Naive thymus-derived CD4-positive, alpha-beta T cell (primary cell): ENCODE data around the gene PTBP2. TPM values are rescaled to one million over a fixed set of nuclear protein-coding genes. Genes with fewer than 3 reads are reported as not detected.
A peak's percentile ranks its signal among the peaks of the same experiment; 100 is the strongest.

ENCODE experiments used
- ATAC-seq: fragments of 150-1000 bp; cut with Tn5 transposase; 2 replicates; pipeline ENCODE4 v1.10.0; 2021; ENCODE audit warnings: mild to moderate bottlenecking, moderate library complexity
- CTCF ChIA-PET: fragments of 350-600 bp; sonication (Branson Sonifier 250); formaldehyde crosslinking; loops from one replicate; lab custom pipeline; 2021; ENCODE audit warnings: antibody characterized with exemption; lab: Charles Lee
- POLR2A ChIA-PET: fragments of 350-600 bp; sonication (Branson Sonifier 250); formaldehyde crosslinking; loops from one replicate; lab custom pipeline; 2021; ENCODE audit warnings: antibody characterized with exemption, inconsistent platforms; lab: Charles Lee
- DNase-seq, 9 donors: peaks; one replicate each; pipeline versions ENCODE4 v3.0.0 to v3.0.0-alpha.2; 2020 to 2022; ENCODE audit warnings: mixed read lengths in 1 of 9
- H3K27ac ChIP-seq: one replicate; pipeline ENCODE4 v1.7.0; 2013; ENCODE audit warnings: mild to moderate bottlenecking, low read depth, low read length, moderate library complexity
- H3K27me3 ChIP-seq, 2 donors: one replicate each; pipeline ENCODE4 v1.7.0; 2013; ENCODE audit warnings: low read length in 2 of 2, mild to moderate bottlenecking in 2 of 2, moderate library complexity in 2 of 2; ENCODE audit not compliant: control insufficient read depth in 2 of 2, insufficient read depth in 2 of 2
- H3K36me3 ChIP-seq, 3 experiments: 1 replicate in 2 of 3; 2 replicates in 1 of 3; pipeline ENCODE4 v1.7.0; 2013; ENCODE audit warnings: low read length in 3 of 3, mild to moderate bottlenecking in 3 of 3, moderate library complexity in 1 of 3; ENCODE audit not compliant: insufficient read depth in 3 of 3, control insufficient read depth in 2 of 3
- H3K4me1 ChIP-seq, 2 donors: one replicate each; pipeline ENCODE4 v1.7.0; 2013; ENCODE audit warnings: low read length in 2 of 2, mild to moderate bottlenecking in 2 of 2, moderate library complexity in 1 of 2; ENCODE audit not compliant: control insufficient read depth in 2 of 2, insufficient read depth in 2 of 2
- H3K4me3 ChIP-seq: 2 replicates; pipeline ENCODE4 v1.7.0; 2013; ENCODE audit warnings: mild to moderate bottlenecking, low read length
- H3K9me3 ChIP-seq, 3 experiments: 1 replicate in 2 of 3; 2 replicates in 1 of 3; pipeline ENCODE4 v1.7.0; 2013; ENCODE audit warnings: low read length in 3 of 3; ENCODE audit not compliant: control insufficient read depth in 2 of 3
- H3K27ac Mint-ChIP-seq, 9 donors: one replicate each; pipeline ENCODE4 v1.8.0; 2020 to 2022; ENCODE audit warnings: mixed read lengths in 9 of 9, mild to moderate bottlenecking in 8 of 9, moderate library complexity in 5 of 9, inconsistent platforms in 2 of 9
- H3K27me3 Mint-ChIP-seq, 5 donors: one replicate each; pipeline ENCODE4 v1.8.0; 2021 to 2022; ENCODE audit warnings: mixed read lengths in 5 of 5, mild to moderate bottlenecking in 1 of 5
- H3K36me3 Mint-ChIP-seq, 5 donors: one replicate each; pipeline ENCODE4 v1.8.0; 2020 to 2022; ENCODE audit warnings: mixed read lengths in 5 of 5, mild to moderate bottlenecking in 3 of 5, inconsistent platforms in 1 of 5
- H3K4me1 Mint-ChIP-seq, 7 donors: one replicate each; pipeline ENCODE4 v1.8.0; 2020 to 2022; ENCODE audit warnings: mixed read lengths in 7 of 7, mild to moderate bottlenecking in 3 of 7, inconsistent platforms in 1 of 7
- H3K4me3 Mint-ChIP-seq, 10 donors: one replicate each; pipeline ENCODE4 v1.8.0; 2020 to 2022; ENCODE audit warnings: mild to moderate bottlenecking in 10 of 10, mixed read lengths in 10 of 10, moderate library complexity in 6 of 10, inconsistent platforms in 2 of 10
- H3K9me3 Mint-ChIP-seq, 11 donors: one replicate each; pipeline ENCODE4 v1.8.0; 2020 to 2022; ENCODE audit warnings: mixed read lengths in 11 of 11, mild to moderate bottlenecking in 4 of 11, inconsistent platforms in 1 of 11, moderate library complexity in 1 of 11
- intact Hi-C, 2 donors: fragments of 100-400 bp; cut with micrococcal nuclease; formaldehyde crosslinking; loops; one replicate each; pipeline ENCODE4 v1.15.1; 2023
- polyA plus RNA-seq, 2 donors: library from polyadenylated mRNA; unstranded; fragments of 300-500 nt; fragmentation: Illumina TruSeq; gene quantifications; one replicate each; pipeline ENCODE4 v1.2.3, GENCODE V29; 2021
- total RNA-seq, 6 experiments: library from RNA in 5 of 6; stranded (reverse) in 5 of 6; gene quantifications; 1 replicate in 5 of 6; 2 replicates in 1 of 6; pipeline ENCODE4 v1.2.3 and lab custom pipeline; 2021 to 2026

The PTBP2 gene
- total and polyA plus RNA-seq, 7 experiments from 2014 or later: 2.8 to 32.6 (median 23.4) TPM

GRCh38 chr1:96840396-96840795, 118.8 kb downstream of the PTBP2 start:
- no peak for ATAC-seq
- Histone ChIP-seq H3K9me3 (no peaks in the 10 kb centered on the region), H3K27ac (no peak overlapping the region), H3K4me3 (no peak overlapping the region), H3K27me3 (no peaks in the 10 kb centered on the region), H3K36me3 (no peaks in the 10 kb centered on the region), H3K4me1 (no peaks in the 10 kb centered on the region)
- no peaks in the 10 kb centered on the region for H3K36me3 Mint-ChIP-seq
- no peaks in the 10 kb centered on the region for H3K9me3 Mint-ChIP-seq
- no peak for DNase-seq
- ChIA-PET POLR2A (no interaction called here), CTCF (no interaction called here)
- intact Hi-C loops: no loop called here
- peaks cover 0 to 10% (median 4%) of the 10 kb centered on the region in 5 donors for H3K27me3 Mint-ChIP-seq
- peaks cover 0 to 3% (median 0%) of the 10 kb centered on the region in 7 donors for H3K4me1 Mint-ChIP-seq
- no peak overlapping the region for H3K4me3 Mint-ChIP-seq
- no peak overlapping the region for H3K27ac Mint-ChIP-seq

GRCh38 chr1:96842215-96842614, 120.6 kb downstream of the PTBP2 start:
- CTCF ChIA-PET: no interaction called here
- Mint-ChIP-seq H3K27me3 (peaks cover 0 to 10% (median 3%) of the 10 kb centered on the region in 5 donors), H3K9me3 (no peaks in the 10 kb centered on the region), H3K4me3 (no peak overlapping the region), H3K4me1 (peaks cover 0 to 5% (median 0%) of the 10 kb centered on the region in 7 donors), H3K36me3 (no peaks in the 10 kb centered on the region), H3K27ac (no peak overlapping the region)
- Histone ChIP-seq H3K4me3 (no peak overlapping the region), H3K9me3 (no peaks in the 10 kb centered on the region), H3K27ac (no peak overlapping the region), H3K27me3 (no peaks in the 10 kb centered on the region), H3K4me1 (no peaks in the 10 kb centered on the region), H3K36me3 (no peaks in the 10 kb centered on the region)
- DNase-seq: no peak
- POLR2A ChIA-PET: no interaction called here
- no peak for ATAC-seq
- intact Hi-C loops: no loop called here

DNA sequence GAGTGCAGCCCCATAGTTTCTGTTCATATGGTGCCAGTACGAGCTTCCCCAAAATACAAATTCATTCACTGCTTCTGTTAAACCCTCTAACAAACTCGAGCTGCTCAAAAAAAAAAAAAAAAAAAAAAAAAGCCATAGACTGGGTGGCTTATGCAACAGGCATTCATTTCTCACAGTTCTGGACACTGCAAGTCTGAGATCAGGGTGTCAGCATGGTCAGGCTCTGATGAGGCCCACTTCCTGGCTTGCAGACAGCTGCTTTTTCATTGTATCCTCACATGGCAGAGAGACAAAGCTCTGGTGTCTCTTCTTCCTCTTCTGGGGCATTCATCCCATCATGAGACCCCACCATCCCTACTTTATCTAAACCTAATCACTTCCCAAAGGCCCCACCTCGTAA, 121.6 kb downstream of the PTBP2 start:
- no peaks in the 10 kb centered on the region for H3K36me3 ChIP-seq
- no peaks in the 10 kb centered on the region for H3K27me3 ChIP-seq
- ChIA-PET POLR2A (no interaction called here), CTCF (no interaction called here)
- H3K4me1 Mint-ChIP-seq: peaks cover 0 to 5% (median 0%) of the 10 kb centered on the region in 7 donors
- no peaks in the 10 kb centered on the region for H3K4me1 ChIP-seq
- intact Hi-C loops: no loop called here
- H3K36me3 Mint-ChIP-seq: no peaks in the 10 kb centered on the region
- H3K27ac ChIP-seq: no peak overlapping the region
- no peak overlapping the region for H3K4me3 Mint-ChIP-seq
- H3K27me3 Mint-ChIP-seq: peaks cover 0 to 9% (median 3%) of the 10 kb centered on the region in 5 donors
- DNase-seq (no peak), ATAC-seq (no peak)
- H3K27ac Mint-ChIP-seq: no peak overlapping the region
- H3K4me3 ChIP-seq: no peak overlapping the region
- no peaks in the 10 kb centered on the region for H3K9me3 Mint-ChIP-seq
- no peaks in the 10 kb centered on the region for H3K9me3 ChIP-seq

GRCh38 chr1:96843601-96844000, 122.0 kb downstream of the PTBP2 start:
- H3K27ac ChIP-seq: no peak overlapping the region
- intact Hi-C loops: no loop called here
- ChIA-PET POLR2A (no interaction called here), CTCF (no interaction called here)
- peaks cover 0 to 5% (median 0%) of the 10 kb centered on the region in 5 donors for H3K27me3 Mint-ChIP-seq
- H3K36me3 ChIP-seq: no peaks in the 10 kb centered on the region
- H3K27me3 ChIP-seq: no peaks in the 10 kb centered on the region
- no peaks in the 10 kb centered on the region for H3K36me3 Mint-ChIP-seq
- ATAC-seq: no peak
- no peak overlapping the region for H3K4me3 ChIP-seq
- no peaks in the 10 kb centered on the region for H3K9me3 ChIP-seq
- H3K9me3 Mint-ChIP-seq: no peaks in the 10 kb centered on the region
- H3K4me1 ChIP-seq: no peaks in the 10 kb centered on the region
- H3K27ac Mint-ChIP-seq: peak overlapping the region in 1 of 9 donors; percentile 6
- peaks cover 0 to 5% (median 0%) of the 10 kb centered on the region in 7 donors for H3K4me1 Mint-ChIP-seq
- DNase-seq: no peak
- H3K4me3 Mint-ChIP-seq: no peak overlapping the region

DNA sequence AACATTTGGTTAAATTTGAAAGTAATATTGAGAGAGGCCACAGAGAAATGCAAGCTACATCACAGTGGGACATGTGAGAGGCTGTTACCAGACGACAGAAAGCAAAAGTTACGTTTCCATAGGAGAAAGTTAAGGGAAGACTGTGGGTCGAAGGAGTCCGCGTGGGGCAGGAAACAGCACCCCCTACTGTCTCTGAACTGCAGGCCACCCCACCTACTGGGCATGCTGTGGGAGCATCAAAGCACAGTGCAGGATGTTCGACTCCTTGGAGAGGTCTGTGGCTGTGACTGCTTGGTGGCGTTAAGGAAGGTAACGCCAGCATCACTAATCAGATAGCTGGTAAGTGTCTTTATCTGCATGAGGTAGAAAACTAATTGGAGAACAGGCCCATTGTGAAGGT, 123.9 kb downstream of the PTBP2 start:
- intact Hi-C loops: loop anchor here (1.0 to 5.0 kb wide), 2 partner anchors 249 to 608 kb away; no protein-coding TSS in a partner anchor
- Mint-ChIP-seq H3K27me3 (peaks cover 0 to 3% (median 0%) of the 10 kb centered on the region in 5 donors), H3K9me3 (peaks cover 0 to 3% (median 0%) of the 10 kb centered on the region in 11 donors), H3K27ac (no peak overlapping the region), H3K4me1 (peaks cover 0 to 5% (median 0%) of the 10 kb centered on the region in 7 donors), H3K36me3 (no peaks in the 10 kb centered on the region), H3K4me3 (no peak overlapping the region)
- ChIA-PET CTCF (no interaction called here), POLR2A (no interaction called here)
- H3K36me3 ChIP-seq: no peaks in the 10 kb centered on the region
- no peaks in the 10 kb centered on the region for H3K4me1 ChIP-seq
- no peaks in the 10 kb centered on the region for H3K27me3 ChIP-seq
- peak; percentile 65 for ATAC-seq
- H3K4me3 ChIP-seq: no peak overlapping the region
- DNase-seq: peak in 2 of 9 donors; percentile 8 to 43
- H3K9me3 ChIP-seq: no peaks in the 10 kb centered on the region
- H3K27ac ChIP-seq: no peak overlapping the region

DNA sequence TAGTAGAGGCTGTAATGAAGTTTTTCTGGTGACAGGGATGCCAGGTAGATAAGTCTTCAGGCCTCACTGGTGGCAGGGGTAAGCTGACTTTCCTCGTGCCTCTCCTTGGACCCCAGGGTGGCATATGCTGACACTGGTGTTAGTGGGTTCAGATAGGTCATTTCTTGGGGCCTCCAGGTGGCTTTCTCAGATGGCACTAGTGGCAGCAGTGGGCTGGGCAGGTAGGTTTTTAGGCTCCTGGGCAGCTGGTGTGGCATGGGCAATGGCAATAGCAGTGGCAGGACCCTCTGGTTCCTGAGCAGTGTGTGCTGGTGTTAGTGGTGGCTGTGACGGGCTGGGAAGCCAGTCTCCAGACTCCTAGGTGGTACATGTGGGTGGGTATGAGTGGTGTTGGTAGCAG, 140.3 kb downstream of the PTBP2 start:
- intact Hi-C loops: no loop called here
- Histone ChIP-seq H3K27me3 (no peaks in the 10 kb centered on the region), H3K4me3 (no peak overlapping the region), H3K36me3 (no peaks in the 10 kb centered on the region), H3K27ac (no peak overlapping the region), H3K4me1 (no peaks in the 10 kb centered on the region), H3K9me3 (no peaks in the 10 kb centered on the region)
- Mint-ChIP-seq H3K27me3 (peaks cover 0 to 26% (median 15%) of the 10 kb centered on the region in 5 donors), H3K4me3 (no peak overlapping the region), H3K27ac (no peak overlapping the region), H3K9me3 (peaks cover 0 to 32% (median 11%) of the 10 kb centered on the region in 11 donors), H3K36me3 (peaks cover 0 to 4% (median 0%) of the 10 kb centered on the region in 5 donors), H3K4me1 (no peaks in the 10 kb centered on the region)
- POLR2A ChIA-PET: no interaction called here
- ATAC-seq: no peak
- no peak for DNase-seq
- CTCF ChIA-PET: no interaction called here

DNA sequence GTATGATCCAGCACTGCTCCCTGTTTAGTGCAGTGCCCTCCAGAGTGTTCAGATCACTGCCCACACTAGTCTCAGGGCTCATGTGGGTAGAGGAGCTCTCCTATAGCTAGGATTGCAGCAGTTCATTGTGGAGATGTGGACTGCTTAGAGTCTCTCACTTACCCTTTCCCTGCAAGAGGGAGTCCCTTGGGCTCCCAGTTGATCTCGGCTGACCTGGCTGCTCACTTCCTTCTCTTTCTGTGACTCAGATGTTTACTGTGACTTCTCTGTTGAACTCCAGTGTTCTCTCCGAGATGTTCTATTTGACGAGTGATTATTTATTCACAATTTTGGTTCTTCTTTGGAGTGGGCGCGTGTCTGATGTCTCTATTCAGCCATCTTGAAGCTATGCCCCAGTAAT, 141.9 kb downstream of the PTBP2 start:
- ATAC-seq (no peak), DNase-seq (no peak)
- POLR2A ChIA-PET: no interaction called here
- no peak overlapping the region for H3K4me3 ChIP-seq
- Mint-ChIP-seq H3K4me1 (no peaks in the 10 kb centered on the region), H3K4me3 (no peak overlapping the region), H3K9me3 (peaks cover 0 to 28% (median 8%) of the 10 kb centered on the region in 11 donors), H3K27ac (no peak overlapping the region), H3K27me3 (peaks cover 0 to 25% (median 15%) of the 10 kb centered on the region in 5 donors), H3K36me3 (peaks cover 0 to 4% (median 0%) of the 10 kb centered on the region in 5 donors)
- no peak overlapping the region for H3K27ac ChIP-seq
- H3K27me3 ChIP-seq: no peaks in the 10 kb centered on the region
- H3K36me3 ChIP-seq: no peaks in the 10 kb centered on the region
- H3K4me1 ChIP-seq: no peaks in the 10 kb centered on the region
- no peaks in the 10 kb centered on the region for H3K9me3 ChIP-seq
- CTCF ChIA-PET: no interaction called here
- intact Hi-C loops: no loop called here
